HepG2 (cell line): Measurements from ENCODE around the gene SEMA4A. TPM values are rescaled to one million over a fixed set of nuclear protein-coding genes. Genes with fewer than 3 reads are reported as not detected.

ENCODE experiments used
- AKAP8 ChIP-seq: sonication (generic); formaldehyde crosslinking; IDR thresholded peaks from 2 replicates; pipeline ENCODE4 v1.5.1; 2020; ENCODE audit warnings: mild to moderate bottlenecking, missing genetic modification reagents
- EEA1 ChIP-seq: sonication (generic); formaldehyde crosslinking; IDR thresholded peaks from 2 replicates; pipeline ENCODE4 v1.5.1; 2020; ENCODE audit warnings: mild to moderate bottlenecking, missing genetic modification reagents, borderline replicate concordance
- KLF13 ChIP-seq: sonication (generic); formaldehyde crosslinking; IDR thresholded peaks from 2 replicates; pipeline ENCODE4 v1.4.0; 2020; ENCODE audit warnings: mild to moderate bottlenecking, missing genetic modification reagents
- NCOA1 ChIP-seq: sonication (generic); formaldehyde crosslinking; IDR thresholded peaks from 2 replicates; pipeline ENCODE4 v1.9.0; 2021; ENCODE audit warnings: missing genetic modification reagents
- PHF8 ChIP-seq: sonication (generic); formaldehyde crosslinking; IDR thresholded peaks from 2 replicates; pipeline ENCODE4 v1.5.0; 2020; ENCODE audit warnings: missing genetic modification reagents
- SOX6 ChIP-seq, 2 experiments: fragments of 450-650 bp in 1 of 2; sonication (generic) in 1 of 2; formaldehyde crosslinking in 1 of 2; IDR thresholded peaks; 2 replicates each; pipeline versions ENCODE4 v1.4.0 to v1.6.1; 2017 to 2020; ENCODE audit warnings: antibody characterized with exemption in 1 of 2, mild to moderate bottlenecking in 1 of 2, missing genetic modification reagents in 1 of 2
- TAF1 ChIP-seq: sonication (generic); formaldehyde crosslinking; IDR thresholded peaks from 2 replicates; pipeline ENCODE4 v1.4.0; 2020; ENCODE audit warnings: missing genetic modification reagents
- TARDBP ChIP-seq: sonication (generic); formaldehyde crosslinking; IDR thresholded peaks from 2 replicates; pipeline ENCODE4 v1.8.0; 2022; ENCODE audit warnings: mild to moderate bottlenecking, missing genetic modification reagents
- TBX2 ChIP-seq: sonication (generic); formaldehyde crosslinking; IDR thresholded peaks from 2 replicates; pipeline ENCODE4 v1.5.0; 2020; ENCODE audit warnings: missing genetic modification reagents, mild to moderate bottlenecking, borderline replicate concordance
- TEF ChIP-seq: sonication (generic); formaldehyde crosslinking; IDR thresholded peaks from 2 replicates; pipeline ENCODE4 v1.5.0; 2020; ENCODE audit warnings: missing genetic modification reagents
- TRIM22 ChIP-seq: fragments of 450-650 bp; IDR thresholded peaks from 2 replicates; pipeline ENCODE4 v1.6.1; 2017
- ZNF441 ChIP-seq: sonication (generic); formaldehyde crosslinking; IDR thresholded peaks from 2 replicates; pipeline ENCODE4 v1.7.0; 2021; ENCODE audit warnings: missing genetic modification reagents, borderline replicate concordance
- ZNF703 ChIP-seq: sonication (generic); formaldehyde crosslinking; IDR thresholded peaks from 2 replicates; pipeline ENCODE4 v1.5.1; 2020; ENCODE audit warnings: missing genetic modification reagents, mild to moderate bottlenecking, moderate library complexity, borderline replicate concordance
- polyA plus RNA-seq, 8 experiments: library from polyadenylated mRNA; depleted of rRNA in 3 of 8; stranded (reverse) in 7 of 8; unstranded in 1 of 8; fragments of >200 nt; fragmentation: Illumina TruSeq in 4 of 8; extraction: Trizol in 4 of 8; gene quantifications; 2 replicates each; pipeline versions ENCODE4 v1.2.1 to v1.2.3, GENCODE V29; 2011 to 2016; ENCODE audit warnings: low read depth in 4 of 8, missing spikeins in 1 of 8, mixed read lengths in 1 of 8; ENCODE audit not compliant: insufficient read depth in 1 of 8
- total RNA-seq, 5 experiments: library from RNA; depleted of rRNA; stranded (reverse); fragments of >200 nt; fragmentation: Illumina TruSeq; extraction: Trizol; gene quantifications; 2 replicates each; pipeline ENCODE4 v1.2.3, GENCODE V29; 2016; ENCODE audit warnings: low read depth in 1 of 5
- TF ChIP-seq, protein P1 (sequence below): sonication (generic); formaldehyde crosslinking; IDR thresholded peaks from one replicate; pipeline ENCODE4 v1.5.1; 2020; ENCODE audit warnings: mild to moderate bottlenecking, missing genetic modification reagents; ENCODE audit errors: not compliant biosample characterization

Gene SEMA4A
- total and polyA plus RNA-seq, 2 of the 13 experiments (the other 11 are each of a cell fraction or from before 2014, with no cell fraction given) = 0.09 to 0.20 TPM

- TF ChIP-seq SOX6 (IDR thresholded peaks at IDR 0.05) (no peak), SOX6 (CRISPR knock-in tag; IDR thresholded peaks at IDR 0.05) (0 out of 2 replicates have a peak, but pooled peaks have one; percentile 4), TBX2 (CRISPR knock-in tag) (peak; percentile 48; the same call in 1 of the 2 replicates), KLF13 (CRISPR knock-in tag) (peak; percentile 41; the same call in 1 of the 2 replicates), ZNF703 (CRISPR knock-in tag) (peak; percentile 32; the same call in 1 of the 2 replicates), PHF8 (CRISPR knock-in tag) (peak; percentile 60), ZNF441 (peak; percentile 40; the same call in 1 of the 2 replicates), TRIM22 (no peak), AKAP8 (CRISPR knock-in tag) (peak; percentile 69; the same call in 1 of the 2 replicates), TARDBP (CRISPR knock-in tag) (0 out of 2 replicates have a peak, but pooled peaks have one; percentile 9), EEA1 (no peak), NCOA1 (peak; percentile 86; the same call in 1 of the 2 replicates), TAF1 (CRISPR knock-in tag) (peak; percentile 41), TEF (CRISPR knock-in tag) (no peak)
- TF ChIP-seq, protein P1, sequence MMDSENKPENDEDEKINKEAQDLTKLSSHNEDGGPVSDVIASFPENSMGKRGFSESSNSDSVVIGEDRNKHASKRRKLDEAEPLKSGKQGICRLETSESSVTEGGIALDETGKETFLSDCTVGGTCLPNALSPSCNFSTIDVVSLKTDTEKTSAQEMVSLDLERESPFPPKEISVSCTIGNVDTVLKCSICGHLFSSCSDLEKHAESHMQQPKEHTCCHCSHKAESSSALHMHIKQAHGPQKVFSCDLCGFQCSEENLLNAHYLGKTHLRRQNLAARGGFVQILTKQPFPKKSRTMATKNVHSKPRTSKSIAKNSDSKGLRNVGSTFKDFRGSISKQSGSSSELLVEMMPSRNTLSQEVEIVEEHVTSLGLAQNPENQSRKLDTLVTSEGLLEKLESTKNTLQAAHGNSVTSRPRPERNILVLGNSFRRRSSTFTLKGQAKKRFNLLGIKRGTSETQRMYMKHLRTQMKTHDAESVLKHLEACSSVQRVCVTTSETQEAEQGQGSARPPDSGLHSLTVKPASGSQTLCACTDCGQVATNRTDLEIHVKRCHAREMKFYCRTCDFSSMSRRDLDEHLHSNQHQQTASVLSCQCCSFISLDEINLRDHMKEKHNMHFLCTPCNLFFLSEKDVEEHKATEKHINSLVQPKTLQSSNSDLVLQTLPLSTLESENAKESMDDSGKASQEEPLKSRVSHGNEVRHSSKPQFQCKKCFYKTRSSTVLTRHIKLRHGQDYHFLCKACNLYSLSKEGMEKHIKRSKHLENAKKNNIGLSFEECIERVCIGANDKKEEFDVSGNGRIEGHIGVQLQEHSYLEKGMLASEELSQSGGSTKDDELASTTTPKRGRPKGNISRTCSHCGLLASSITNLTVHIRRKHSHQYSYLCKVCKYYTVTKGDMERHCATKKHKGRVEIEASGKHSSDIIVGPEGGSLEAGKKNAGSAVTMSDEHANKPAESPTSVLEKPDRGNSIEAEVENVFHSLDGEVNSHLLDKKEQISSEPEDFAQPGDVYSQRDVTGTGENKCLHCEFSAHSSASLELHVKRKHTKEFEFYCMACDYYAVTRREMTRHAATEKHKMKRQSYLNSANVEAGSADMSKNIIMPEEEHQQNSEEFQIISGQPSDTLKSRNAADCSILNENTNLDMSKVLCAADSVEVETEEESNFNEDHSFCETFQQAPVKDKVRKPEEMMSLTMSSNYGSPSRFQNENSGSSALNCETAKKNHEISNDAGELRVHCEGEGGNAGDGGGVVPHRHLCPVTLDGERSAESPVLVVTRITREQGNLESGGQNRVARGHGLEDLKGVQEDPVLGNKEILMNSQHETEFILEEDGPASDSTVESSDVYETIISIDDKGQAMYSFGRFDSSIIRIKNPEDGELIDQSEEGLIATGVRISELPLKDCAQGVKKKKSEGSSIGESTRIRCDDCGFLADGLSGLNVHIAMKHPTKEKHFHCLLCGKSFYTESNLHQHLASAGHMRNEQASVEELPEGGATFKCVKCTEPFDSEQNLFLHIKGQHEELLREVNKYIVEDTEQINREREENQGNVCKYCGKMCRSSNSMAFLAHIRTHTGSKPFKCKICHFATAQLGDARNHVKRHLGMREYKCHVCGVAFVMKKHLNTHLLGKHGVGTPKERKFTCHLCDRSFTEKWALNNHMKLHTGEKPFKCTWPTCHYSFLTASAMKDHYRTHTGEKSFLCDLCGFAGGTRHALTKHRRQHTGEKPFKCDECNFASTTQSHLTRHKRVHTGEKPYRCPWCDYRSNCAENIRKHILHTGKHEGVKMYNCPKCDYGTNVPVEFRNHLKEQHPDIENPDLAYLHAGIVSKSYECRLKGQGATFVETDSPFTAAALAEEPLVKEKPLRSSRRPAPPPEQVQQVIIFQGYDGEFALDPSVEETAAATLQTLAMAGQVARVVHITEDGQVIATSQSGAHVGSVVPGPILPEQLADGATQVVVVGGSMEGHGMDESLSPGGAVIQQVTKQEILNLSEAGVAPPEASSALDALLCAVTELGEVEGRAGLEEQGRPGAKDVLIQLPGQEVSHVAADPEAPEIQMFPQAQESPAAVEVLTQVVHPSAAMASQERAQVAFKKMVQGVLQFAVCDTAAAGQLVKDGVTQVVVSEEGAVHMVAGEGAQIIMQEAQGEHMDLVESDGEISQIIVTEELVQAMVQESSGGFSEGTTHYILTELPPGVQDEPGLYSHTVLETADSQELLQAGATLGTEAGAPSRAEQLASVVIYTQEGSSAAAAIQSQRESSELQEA (CRISPR knock-in tag) = peak; percentile 16
Measured at GRCh38 chr1:156114919-156115513, 38.4 kb upstream of the SEMA4A start (continued).
